HS-5 (cell line): ENCODE data around the gene SHROOM2.
"Not testable (repeated sequence)": the region's sequence is repeated elsewhere in the genome, so short reads cannot be mapped to it uniquely, and the experiment has no call there.

Experiments
- DNase-seq: peaks from one replicate; pipeline ENCODE4 v3.0.0-alpha.2; 2012; ENCODE audit warnings: low read depth

Gene SHROOM2

DNA sequence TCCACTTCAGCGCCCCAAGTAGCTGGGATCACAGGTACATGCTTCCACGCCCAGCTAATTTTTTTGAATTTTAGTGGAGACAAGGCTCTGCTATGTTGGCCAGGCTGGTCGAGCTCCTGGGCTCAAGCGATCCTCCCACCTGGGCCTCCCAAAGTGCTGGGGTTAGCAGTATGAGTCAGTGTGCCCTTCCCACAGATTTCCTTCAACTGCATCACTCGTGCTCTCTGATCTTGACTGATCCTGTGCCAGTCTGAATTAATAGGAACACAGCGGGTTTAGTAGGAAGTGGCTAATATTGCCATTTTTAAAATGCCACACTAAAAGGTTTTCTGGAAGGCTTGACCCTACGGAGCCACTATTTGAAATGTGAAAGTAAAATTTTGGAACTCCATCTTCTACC lies 4.3 kb upstream of the SHROOM2 start:
- no peak for DNase-seq

DNA sequence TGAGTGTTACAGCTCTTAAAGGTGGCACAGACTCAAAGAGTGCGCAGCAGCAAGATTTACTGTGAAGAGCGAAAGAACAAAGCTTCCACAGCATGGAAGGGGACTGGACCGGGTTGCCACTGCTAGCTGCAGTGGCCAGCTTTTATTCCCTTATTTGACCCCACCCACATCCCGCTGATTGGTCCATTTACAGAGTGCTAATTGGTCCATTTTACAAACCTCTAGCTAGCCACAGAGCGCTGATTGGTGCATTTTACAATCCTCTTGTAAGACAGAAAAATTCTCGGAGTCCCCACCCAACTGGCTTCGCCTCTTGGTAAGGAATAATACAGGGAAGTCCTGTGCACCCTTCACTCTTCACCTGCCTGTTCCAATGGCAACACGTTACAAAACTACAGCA lies 1.9 kb upstream of the SHROOM2 start:
- DNase-seq, result no peak

DNA sequence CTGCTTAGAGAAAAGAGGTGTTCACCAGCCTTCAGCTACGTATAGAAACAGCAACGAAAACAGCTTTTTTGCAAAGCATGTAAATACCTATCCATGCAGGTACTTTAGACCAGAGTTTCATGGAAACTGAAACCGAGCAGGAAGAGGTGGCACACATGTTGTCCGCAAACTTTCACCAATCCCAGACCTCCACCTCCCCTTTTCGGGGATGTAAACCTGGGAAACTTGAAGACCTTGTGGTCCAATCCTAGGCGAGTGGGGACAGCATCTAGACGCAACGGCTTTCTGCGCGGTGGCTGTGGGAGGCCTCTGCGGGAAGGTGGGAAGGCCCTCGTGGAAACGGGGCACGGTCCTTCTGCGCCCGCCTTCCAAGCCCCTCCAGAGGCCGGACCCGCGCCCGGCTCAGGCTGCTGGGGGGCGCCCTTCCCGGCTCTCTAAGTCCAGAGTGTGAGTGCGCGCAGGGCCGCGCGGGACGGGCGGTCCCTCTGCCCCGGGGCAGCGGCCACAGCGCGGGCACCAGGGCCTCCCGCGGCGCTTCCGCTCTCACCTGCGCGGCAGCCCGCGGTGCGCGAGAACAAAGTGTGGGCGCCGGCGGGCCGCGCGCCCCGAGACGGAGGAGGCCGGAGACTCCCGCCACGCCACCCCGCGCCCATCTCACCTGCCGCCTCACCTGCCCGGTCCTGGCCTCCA lies 830 bp upstream of the SHROOM2 start:
- no peak for DNase-seq

DNA sequence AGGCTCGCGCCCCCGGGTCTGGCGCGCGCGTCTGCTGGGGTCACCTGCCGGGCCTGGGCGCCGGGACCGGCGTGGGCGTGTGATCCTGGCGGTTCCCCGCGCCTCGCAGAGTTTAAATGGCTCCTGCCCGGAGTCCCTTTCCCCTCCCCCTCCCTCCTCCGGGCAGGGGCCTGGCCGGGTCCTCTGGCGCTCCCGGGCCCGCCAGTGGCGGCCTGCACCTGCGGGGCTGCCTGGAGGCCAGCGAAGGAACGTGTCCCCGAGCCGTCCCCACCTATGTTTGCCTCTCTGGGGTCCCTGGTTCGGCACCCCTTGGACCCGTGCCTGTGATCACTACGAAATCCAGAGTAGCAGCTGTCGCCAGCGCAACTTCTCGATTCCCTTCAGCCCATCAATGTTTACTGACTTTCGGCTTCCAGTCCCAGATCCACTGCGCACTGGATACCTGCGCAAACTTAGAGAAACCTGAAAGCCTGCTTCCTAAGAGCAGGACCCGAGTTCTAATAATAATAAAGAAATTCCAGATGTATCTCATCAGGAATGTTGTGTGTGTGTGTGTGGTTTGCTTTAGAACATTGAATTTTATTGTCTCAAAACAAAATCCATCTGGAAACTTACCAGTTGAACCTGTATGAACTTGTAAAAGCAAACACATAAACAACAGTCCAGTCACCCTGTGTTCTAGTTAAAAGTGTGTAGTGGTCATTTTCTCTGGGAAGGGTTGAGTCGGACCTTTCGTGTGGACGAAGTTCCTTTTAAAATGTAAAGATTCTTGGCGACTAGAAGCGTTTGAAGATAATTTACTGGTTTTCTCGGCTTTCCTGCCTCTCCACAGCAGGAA lies 788 bp downstream of the SHROOM2 start:
- DNase-seq, result no peak

DNA sequence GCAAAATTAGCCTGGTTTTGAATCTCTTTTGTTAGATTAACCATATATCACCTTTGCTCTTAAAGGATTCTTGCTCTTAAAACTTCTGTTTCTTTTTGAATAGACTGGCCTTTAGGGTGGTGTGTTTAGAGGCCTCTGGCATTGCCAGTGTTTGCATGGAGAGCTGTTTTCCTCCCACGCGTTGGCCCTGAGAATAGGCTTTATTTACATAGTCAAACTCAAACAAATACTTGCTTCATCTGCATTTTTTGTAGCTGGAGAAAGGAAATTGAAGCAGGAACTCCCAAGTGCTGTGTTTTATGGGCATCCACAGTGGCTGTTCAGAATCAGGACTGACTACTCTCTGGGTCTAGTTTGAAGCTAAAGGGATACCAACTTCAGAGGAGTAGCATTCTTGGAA lies 2.7 kb downstream of the SHROOM2 start:
- no peak for DNase-seq

DNA sequence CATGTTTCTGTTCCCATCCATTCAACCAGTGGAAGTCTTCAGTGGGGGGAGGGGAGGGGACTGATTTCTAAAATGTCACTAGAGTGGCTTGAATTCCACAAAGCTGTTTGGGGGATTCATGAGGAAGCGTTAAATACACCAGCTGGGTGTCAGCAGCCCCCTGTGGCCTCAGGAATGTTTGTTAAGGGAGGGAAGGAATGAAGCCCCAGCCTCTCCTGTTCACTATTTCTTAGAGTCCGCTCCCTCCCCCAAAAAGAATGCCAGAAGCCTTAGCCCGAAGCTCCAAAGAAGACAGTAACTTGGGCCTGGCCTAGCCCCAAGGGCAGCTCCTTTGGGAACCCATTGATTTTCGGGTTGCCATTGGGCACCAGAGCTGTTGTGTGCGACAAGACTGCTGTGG lies 3.3 kb downstream of the SHROOM2 start:
- DNase-seq, result no peak

DNA sequence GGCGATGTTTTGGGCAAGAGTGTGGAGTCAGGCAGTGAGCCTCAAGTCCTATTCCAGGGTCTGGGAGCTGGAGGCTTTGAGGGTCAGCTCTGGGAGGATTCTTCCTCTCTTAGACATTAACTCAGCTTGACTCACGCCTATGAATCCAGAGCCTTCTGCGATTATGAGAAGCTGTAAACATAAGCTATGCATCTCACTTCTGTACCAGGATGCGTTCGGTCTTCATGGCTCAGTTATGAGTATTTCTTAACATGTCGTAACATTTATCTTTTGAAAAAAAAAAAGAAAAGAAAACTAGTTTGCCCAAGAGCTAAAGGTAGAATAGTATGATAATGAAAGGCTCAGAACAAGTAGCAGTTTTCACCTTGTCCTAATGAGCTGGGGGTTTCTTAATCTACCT lies 4.6 kb downstream of the SHROOM2 start:
- no peak for DNase-seq

DNA sequence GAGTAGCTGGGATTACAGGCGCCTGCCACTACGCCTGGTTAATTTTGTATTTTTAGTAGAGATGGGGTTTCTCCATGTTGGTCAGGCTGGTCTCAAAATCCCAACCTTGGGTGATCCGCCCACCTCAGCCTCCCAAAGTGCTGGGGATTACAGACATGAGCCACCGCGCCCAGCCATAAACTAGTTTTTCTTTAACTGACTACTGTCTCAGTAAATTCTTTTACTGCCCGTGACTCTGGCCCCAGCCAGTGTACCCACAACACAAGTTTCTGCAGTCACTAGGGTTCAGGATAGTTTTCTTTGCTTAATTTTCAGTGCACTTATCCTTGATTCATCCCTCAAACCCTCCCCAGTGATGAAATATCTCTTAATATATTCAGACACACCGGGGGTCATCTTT lies 8.3 kb downstream of the SHROOM2 start:
- DNase-seq, result no peak

DNA sequence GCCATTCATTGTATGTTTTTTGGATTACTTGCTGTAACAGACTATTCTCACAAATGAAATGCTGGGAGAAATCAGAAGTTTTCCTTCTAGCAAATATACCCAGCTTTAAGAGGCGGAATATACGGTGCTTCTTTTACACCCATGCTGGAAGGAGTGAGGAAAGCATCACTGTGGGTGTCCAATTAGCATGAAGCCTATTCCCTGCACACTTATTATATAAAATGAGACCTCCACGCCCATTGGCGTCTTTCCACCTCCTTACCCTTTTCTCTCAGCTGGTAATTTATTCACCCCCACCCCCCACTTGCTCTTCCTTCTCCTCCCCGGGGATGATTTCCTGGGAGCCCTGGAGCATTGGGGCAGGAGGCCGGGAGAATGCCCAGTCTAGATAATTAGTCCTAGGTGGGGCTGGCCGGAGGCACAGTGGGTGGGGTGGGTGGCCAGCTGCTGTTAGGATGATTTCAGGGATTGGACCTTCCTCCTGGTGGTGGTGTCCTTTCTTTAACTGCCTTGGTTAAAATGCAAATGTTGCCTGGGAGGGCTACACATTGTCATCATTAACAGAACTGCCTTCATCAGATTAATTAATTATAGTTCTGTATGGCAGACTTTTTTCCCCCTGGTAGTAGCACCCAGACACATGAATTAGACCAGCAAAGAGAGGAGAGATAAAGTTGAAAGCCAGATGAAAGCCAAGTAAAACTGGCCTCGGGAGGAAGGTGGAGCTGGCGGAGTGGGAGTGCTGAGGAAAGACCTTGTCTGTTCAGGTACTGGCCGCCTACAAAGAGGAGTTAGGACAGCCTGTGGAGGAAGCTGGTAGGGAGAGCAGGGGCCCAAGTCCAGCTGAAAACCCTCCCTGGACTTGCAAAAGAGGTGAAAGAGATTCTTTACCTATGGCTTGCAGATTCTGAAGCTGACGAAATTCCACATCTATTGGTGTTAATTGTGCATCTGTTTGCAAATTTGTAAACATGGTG lies 11.4 kb downstream of the SHROOM2 start:
- no peak for DNase-seq

DNA sequence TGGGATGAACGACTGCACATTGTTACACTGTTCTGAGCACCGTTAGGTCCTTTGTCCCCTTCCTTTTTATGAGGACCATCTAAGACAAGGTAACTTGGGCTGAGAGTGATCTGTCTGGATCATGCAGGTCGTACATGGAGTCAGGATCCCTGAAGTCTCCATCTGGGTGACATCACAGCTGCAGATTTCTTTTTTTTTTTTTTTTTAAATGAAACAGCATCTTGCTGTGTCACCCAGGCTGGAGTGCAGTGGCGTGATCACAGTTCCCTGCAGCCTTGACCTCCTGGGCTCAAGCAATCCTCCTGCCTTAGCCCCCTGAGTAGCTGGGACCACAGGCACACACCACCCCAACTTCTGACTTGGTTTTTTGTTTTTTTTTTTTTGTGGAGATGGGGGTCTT lies 16.5 kb downstream of the SHROOM2 start:
- DNase-seq, result no peak

DNA sequence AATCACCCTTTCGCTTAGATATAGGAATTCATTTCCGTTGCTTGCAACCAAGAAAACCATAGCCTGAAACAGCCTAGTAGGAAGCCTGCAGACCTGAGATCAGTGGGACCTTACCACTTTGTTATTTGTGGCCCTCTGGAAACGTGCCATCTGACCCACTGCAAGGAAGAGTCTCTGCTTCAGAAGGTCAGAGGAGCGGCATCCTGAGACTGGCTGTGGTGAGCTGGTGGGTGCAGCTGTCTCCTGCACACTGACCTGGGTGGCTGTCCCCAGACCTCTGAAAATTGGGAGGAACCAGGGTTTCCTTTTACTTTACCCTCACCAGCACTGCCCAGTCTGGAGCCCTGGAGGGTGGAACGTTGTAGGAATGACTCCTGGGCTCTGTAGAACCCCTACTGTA lies 18.2 kb downstream of the SHROOM2 start:
- no peak for DNase-seq

DNA sequence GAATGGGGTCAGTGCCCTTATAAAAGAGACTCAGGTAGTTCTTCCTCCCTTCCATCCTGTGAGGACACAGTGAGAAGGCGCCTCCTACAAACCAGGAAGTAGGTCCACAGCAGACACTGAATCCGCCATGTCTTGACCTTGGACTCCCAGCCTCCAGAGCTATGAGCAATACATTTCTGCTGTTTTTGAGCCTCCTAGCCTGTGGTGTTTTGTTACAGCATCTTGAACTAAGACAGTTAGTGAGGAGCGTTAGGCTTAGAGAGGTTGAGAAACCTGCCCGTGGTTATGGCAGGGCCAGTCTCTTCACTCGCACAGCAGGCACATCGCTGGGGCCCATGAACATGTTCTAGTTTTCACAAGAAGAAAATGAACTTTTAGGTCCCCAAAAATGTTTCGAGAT lies 19.7 kb downstream of the SHROOM2 start:
- no peak for DNase-seq

DNA sequence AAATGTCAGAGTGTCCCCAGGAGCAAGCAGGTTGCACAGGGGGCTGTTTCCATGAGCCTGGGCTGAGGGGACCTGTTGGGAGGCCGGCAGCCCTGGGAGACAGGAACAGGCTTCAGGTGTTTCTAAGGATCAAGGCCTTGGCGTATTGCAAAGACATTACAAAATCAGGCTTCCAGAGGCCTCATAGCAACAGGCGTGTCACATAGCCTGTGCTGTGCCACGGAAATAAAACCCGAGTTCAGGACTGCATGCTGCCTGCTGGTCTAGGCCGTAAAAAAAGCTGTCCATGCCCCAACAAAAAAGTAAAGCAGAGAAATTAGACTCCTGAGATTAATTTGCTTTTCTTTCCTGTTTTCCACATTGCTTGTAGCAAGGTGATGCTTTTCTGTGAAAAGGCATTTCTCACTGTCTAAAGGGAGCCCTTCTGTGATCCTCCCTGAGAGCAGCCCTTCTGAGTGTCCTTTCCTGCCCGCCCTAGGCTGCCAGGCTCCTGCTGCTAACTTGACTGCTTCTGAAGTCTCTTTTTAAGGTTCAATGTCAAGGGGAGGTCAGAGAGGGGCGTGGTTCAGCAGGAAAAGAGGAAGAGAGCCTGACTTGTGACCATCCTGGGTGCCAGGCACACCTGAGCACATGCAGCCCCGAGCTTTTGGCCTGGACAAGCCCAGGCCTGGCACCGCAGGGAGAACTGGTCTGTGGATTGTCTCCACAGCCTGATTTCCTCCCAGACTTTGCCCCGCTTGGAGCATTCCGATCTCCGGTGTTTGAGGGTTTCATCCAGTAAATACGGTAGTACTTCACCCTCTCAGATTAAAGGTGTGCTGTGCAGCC lies 21.3 kb downstream of the SHROOM2 start:
- DNase-seq, result no peak

DNA sequence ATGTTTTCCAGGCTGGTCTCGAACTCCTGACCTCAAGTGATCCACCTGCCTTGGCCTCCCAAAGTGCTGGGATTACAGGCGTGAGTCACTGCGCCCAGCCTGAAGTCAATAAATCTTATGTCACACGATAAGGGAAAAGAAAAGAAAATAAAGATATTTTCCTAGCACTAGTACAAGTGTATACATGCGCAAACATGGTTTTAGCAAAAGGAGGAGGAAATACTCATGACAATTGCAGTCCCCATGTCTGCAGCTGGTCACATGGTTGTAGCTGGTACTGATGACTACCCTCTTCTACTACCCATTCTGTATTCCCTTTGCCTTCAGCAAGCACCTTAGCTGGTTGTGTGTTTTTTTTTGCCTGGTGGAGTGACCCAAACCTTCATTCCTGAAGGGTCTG lies 23.6 kb downstream of the SHROOM2 start:
- not testable (repeated sequence) for DNase-seq

DNA sequence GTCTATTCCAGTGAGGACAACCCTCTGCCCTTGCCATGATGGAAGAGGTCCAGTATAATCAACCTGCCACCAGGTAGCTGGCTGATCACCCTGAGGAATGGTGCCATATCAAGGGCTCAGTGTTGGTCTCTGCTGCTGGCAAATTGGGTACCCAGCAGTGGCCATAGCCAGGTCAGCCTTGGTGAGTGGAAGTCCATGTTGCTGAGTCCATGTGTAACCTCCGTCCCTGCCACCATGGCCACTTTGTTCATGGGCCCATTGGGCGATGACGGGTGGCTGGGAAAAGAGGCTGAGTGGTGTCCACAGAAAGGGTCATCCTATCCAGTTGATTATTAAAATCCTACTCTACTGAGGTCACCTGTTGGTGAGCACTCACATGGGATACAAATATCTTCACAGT lies 24.9 kb downstream of the SHROOM2 start:
- DNase-seq, result not testable (repeated sequence)

DNA sequence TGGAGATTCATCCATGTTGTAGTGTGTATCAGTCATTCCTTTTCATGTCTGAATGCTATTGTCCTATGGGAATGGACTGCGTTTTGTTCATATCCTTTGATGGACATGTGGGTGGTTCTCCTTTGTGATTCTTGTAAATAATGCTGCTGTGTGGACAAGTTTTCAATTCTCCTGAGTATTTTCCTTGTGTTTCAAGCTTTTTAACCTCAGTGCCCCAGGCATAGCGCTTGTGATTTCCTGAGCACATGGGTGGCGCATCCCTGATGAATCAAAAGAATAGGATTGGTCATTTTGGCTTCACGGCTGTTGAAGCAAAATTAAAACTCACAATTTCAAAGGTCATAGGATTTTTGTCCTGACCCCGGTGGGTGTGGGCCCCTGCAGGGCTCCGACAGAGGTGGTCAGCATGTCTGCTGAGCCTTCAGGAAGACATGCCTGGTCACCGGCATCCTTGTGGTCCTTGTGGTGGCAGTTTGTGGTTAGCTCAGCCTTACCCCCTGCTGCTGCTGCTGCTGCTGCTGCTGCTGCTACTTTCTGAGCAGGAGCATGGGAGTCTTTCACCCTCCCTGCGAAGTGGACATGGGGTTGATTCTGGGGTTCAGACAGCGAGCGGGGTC lies 30.0 kb downstream of the SHROOM2 start:
- DNase-seq, result no peak

DNA sequence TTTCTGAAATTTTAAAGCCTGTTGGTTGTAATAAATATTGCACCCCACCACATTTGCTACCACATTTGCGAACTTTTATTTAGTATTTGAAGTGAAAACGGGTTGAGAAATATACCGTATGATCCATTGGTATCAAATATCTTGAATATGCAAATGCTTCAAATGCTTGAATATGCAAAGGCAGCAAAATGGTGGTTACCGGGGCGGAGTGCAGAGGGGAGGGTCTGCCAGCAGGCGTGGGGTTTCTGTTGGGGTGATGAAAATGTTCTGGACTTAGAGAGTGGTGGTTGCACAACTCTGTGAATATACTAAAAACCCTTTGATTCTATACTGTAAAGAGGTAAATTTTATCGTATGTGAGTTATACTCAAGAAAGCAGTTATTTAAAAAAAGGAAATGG lies 35.3 kb downstream of the SHROOM2 start:
- DNase-seq, result no peak

DNA sequence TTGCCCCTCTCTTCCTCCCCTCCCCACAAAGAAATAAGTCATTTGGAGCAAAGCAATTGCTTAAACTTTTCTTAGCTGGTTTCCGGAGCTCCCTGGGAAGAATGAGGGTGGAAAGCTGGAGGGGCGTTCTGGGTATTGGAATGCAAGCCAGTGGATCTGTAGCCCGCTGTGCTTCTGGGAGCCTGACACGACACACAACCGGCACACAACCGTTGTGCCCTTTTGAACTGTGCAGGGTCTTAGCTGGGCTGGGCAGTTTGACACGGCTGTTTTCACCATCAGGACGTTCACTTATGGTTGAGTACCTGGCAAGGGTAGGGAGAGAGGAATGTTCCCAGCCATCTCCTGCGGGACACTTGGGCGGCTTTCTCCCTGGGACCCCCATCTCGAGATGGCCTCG lies 38.3 kb downstream of the SHROOM2 start:
- DNase-seq, result no peak

DNA sequence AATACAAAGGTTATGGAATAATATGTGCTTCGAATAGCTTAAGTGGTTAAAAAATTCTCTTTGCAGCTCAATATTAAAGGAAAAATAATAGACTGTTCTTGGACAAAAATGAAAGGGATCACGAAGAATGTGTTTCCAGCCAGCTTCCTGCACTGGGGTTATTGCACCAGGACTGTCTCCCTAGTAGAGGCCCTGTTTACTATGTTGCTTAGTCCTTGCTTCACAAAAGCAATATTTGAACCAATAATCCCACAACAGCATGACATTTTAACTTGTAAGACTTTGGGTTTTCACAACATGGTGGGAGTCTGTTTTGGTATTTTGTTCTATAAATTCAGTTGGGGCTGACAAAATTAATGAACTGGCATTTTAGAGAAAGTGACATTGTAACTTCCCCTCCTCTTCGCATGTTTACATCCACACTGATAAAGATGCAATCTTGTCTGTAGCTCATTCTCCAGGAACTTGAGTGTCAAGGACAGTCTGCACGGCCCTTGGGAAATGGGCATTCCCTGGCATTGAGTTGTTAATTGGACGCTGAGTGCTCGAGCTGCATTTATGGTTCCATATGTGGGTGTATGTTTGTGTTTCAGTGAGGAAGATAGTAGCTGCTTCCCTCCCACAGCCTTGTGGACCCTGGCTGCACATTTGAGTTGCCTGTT lies 39.0 kb downstream of the SHROOM2 start:
- no peak for DNase-seq

DNA sequence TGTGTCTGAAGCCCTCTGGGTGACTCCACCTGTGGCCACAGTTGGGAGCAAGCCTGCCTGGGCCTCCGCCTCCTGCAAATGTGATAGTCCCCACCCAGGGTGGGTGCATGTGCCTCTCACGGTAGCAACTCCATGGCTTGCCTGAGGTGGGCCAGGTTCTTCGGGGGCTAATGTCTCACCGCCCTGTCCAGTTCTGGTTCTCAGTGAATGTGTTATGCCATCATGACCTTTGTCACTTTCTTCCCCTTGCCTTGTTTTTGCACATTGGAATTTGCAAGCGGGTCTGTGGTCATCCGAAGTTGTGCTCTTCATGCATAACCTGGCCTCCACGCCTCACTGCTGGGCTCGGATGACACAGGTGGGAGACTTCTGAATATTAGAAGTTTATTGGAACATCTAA lies 39.7 kb downstream of the SHROOM2 start:
- DNase-seq, result no peak
